ENCODE measurements around the gene C4A.

- TF ChIP-seq EZH2 (IDR thresholded peaks at IDR 0.05; ENCODE audit: low read length, missing control alignments), result no peak
- no peak for TF ChIP-seq CTCF (conservative IDR thresholded peaks at IDR 0.05 in 1 of 2, IDR thresholded peaks at IDR 0.05 in 1 of 2; ENCODE audit: low read depth in 1 of 2, low read length in 2 of 2)
Observed at GRCh38 chr6:31947864-31948263, 34.0 kb upstream of the C4A start.

Data from fibroblast of lung (primary cell).